SK-N-SH (cell line): ENCODE measurements around the gene ING1. TPM values are rescaled to one million over a fixed set of nuclear protein-coding genes. Genes with fewer than 3 reads are reported as not detected.

Source experiments
- CTCF ChIA-PET: fragments of 300-600, 350-600 bp; formaldehyde crosslinking; extraction: SDS; loops from one replicate; lab custom pipeline; 2021; lab: Yijun Ruan, JAX
- POLR2A ChIA-PET: fragments of 350-600 bp; sonication (Branson Sonifier 250); formaldehyde crosslinking; extraction: SDS; loops from one replicate; lab custom pipeline; 2020; ENCODE audit warnings: antibody characterized with exemption, inconsistent platforms; lab: Yijun Ruan, JAX
- DNase-seq: peaks from one replicate; pipeline ENCODE4 v3.0.0; 2012
- H2AFZ ChIP-seq: fragments of 200-600 bp; sonication (generic); 2 replicates; pipeline ENCODE4 v1.8.1; 2016; ENCODE audit warnings: antibody characterized with exemption, mild to moderate bottlenecking, low read depth
- H3F3A ChIP-seq: fragments of 200-600 bp; sonication (generic); replicated peaks from 2 replicates; pipeline ENCODE3; 2016; ENCODE audit warnings: antibody characterized with exemption, mild to moderate bottlenecking; ENCODE audit not compliant: insufficient read depth
- H3K27ac ChIP-seq, 2 experiments: fragments of 200-500 bp in 1 of 2; fragments of 200-600 bp in 1 of 2; sonication (Bioruptor generic) in 1 of 2; sonication (generic), shearing (Covaris generic) in 1 of 2; 2 replicates each; pipeline versions ENCODE4 v1.5.1 to v1.6.1; 2014 to 2016; ENCODE audit warnings: low read depth in 2 of 2, inconsistent platforms in 1 of 2, low read length in 1 of 2, mild to moderate bottlenecking in 1 of 2, mixed read lengths in 1 of 2
- H3K27me3 ChIP-seq: fragments of 200-600 bp; sonication (generic), shearing (Covaris generic); 2 replicates; pipeline ENCODE4 v1.6.1; 2016; ENCODE audit warnings: mixed run types; ENCODE audit not compliant: insufficient read depth
- H3K36me3 ChIP-seq, 2 experiments: fragments of 200-500 bp in 1 of 2; fragments of 200-600 bp in 1 of 2; sonication (Bioruptor generic) in 1 of 2; sonication (generic) in 1 of 2; replicated peaks in 1 of 2; 2 replicates each; pipeline versions ENCODE3 to v1.5.1; 2014 to 2016; ENCODE audit warnings: low read length in 1 of 2, mild to moderate bottlenecking in 1 of 2; ENCODE audit not compliant: insufficient read depth in 2 of 2, control insufficient read depth in 1 of 2
- H3K4me1 ChIP-seq, 2 experiments: fragments of 200-500 bp in 1 of 2; fragments of 200-600 bp in 1 of 2; sonication (Bioruptor generic) in 1 of 2; sonication (generic), shearing (Covaris generic) in 1 of 2; 2 replicates each; pipeline versions ENCODE4 v1.5.1 to v1.6.1; 2014 to 2016; ENCODE audit warnings: low read depth in 1 of 2, low read length in 1 of 2, mixed run types in 1 of 2; ENCODE audit not compliant: insufficient read depth in 2 of 2, control insufficient read depth in 1 of 2
- H3K4me2 ChIP-seq: fragments of 200-600 bp; sonication (generic), shearing (Covaris generic); 2 replicates; pipeline ENCODE4 v1.6.1; 2017; ENCODE audit warnings: mixed run types
- H3K4me3 ChIP-seq, 2 experiments: fragments of 200-500 bp in 1 of 2; fragments of 200-600 bp in 1 of 2; sonication (Bioruptor generic) in 1 of 2; sonication (generic), shearing (Covaris generic) in 1 of 2; 2 replicates each; pipeline versions ENCODE4 v1.5.1 to v1.8.1; 2014 to 2016; ENCODE audit warnings: low read depth in 2 of 2, inconsistent platforms in 1 of 2, low read length in 1 of 2, mild to moderate bottlenecking in 1 of 2, mixed read lengths in 1 of 2, moderate library complexity in 1 of 2
- H3K79me2 ChIP-seq: fragments of 200-600 bp; sonication (generic); 2 replicates; pipeline ENCODE4 v1.8.1; 2017; ENCODE audit warnings: mild to moderate bottlenecking; ENCODE audit not compliant: insufficient read depth
- H3K9ac ChIP-seq: fragments of 200-600 bp; sonication (generic); 2 replicates; pipeline ENCODE4 v1.6.1; 2017; ENCODE audit warnings: mixed run types
- H3K9me2 ChIP-seq: fragments of 200-600 bp; sonication (generic); 2 replicates; pipeline ENCODE4 v1.6.1; 2017; ENCODE audit warnings: mixed run types
- H3K9me3 ChIP-seq: fragments of 200-600 bp; sonication (generic); 2 replicates; pipeline ENCODE4 v1.6.1; 2017; ENCODE audit warnings: mixed run types, mild to moderate bottlenecking, moderate library complexity
- H4K20me1 ChIP-seq: fragments of 200-600 bp; sonication (generic); 2 replicates; pipeline ENCODE4 v1.6.1; 2017; ENCODE audit warnings: mild to moderate bottlenecking, mixed run types; ENCODE audit not compliant: insufficient read depth
- CHD2 ChIP-seq: fragments of 150-350 bp; IDR thresholded peaks from 2 replicates; pipeline ENCODE4 v1.6.1; 2018; ENCODE audit warnings: low read length; ENCODE audit not compliant: partially characterized antibody
- EP300 ChIP-seq, 2 experiments: IDR thresholded peaks; 2 replicates each; pipeline versions ENCODE4 v1.4.0 to v1.6.1; 2012; ENCODE audit warnings: borderline replicate concordance in 1 of 2, low read depth in 1 of 2, low read length in 1 of 2
- EZH2phosphoT487 ChIP-seq: fragments of 200-600 bp; sonication (generic); IDR thresholded peaks from 2 replicates; pipeline ENCODE4 v1.6.1; 2017; ENCODE audit warnings: low read depth, mixed run types, mild to moderate bottlenecking, antibody characterized with exemption, moderate library complexity, borderline replicate concordance
- FOSL2 ChIP-seq: IDR thresholded peaks from 2 replicates; pipeline ENCODE4 v1.4.0; 2012; ENCODE audit warnings: low read depth, mild to moderate bottlenecking, moderate library complexity, borderline replicate concordance
- GATA2 ChIP-seq: sonication (generic); formaldehyde crosslinking; IDR thresholded peaks from 2 replicates; pipeline ENCODE4 v1.5.0; 2020; ENCODE audit warnings: mild to moderate bottlenecking, missing genetic modification reagents
- RAD21 ChIP-seq: IDR thresholded peaks from 2 replicates; pipeline ENCODE4 v1.6.1; 2012; ENCODE audit warnings: mild to moderate bottlenecking, low read length
- RCOR1 ChIP-seq: fragments of 150-350 bp; IDR thresholded peaks from 2 replicates; pipeline ENCODE4 v1.6.1; 2017; ENCODE audit warnings: antibody characterized with exemption, low read length
- RFX5 ChIP-seq: IDR thresholded peaks from 2 replicates; pipeline ENCODE4 v1.6.1; 2012; ENCODE audit warnings: mild to moderate bottlenecking, improper control_type of control experiment, low read length
- SMC3 ChIP-seq: IDR thresholded peaks from 2 replicates; pipeline ENCODE4 v1.6.1; 2012; ENCODE audit warnings: low read depth, low read length, improper control_type of control experiment
- TAF1 ChIP-seq: IDR thresholded peaks from 2 replicates; pipeline ENCODE4 v1.6.1; 2012; ENCODE audit warnings: low read depth, mild to moderate bottlenecking, low read length, moderate library complexity, borderline replicate concordance
- TCF12 ChIP-seq: IDR thresholded peaks from 2 replicates; pipeline ENCODE4 v1.4.0; 2012
- TEAD4 ChIP-seq: IDR thresholded peaks from 2 replicates; pipeline ENCODE4 v1.4.0; 2012; ENCODE audit warnings: mild to moderate bottlenecking, borderline replicate concordance; ENCODE audit not compliant: insufficient read depth
- YY1 ChIP-seq: IDR thresholded peaks from 2 replicates; pipeline ENCODE4 v1.4.0; 2012; ENCODE audit warnings: low read depth, mild to moderate bottlenecking
- WGBS: methylation state at CpG from one replicate; pipeline ENCODE4 v1.1.6; 2017; ENCODE audit warnings: low lambda C conversion rate; 5-methylcytosine and 5-hydroxymethylcytosine counted together
- polyA plus RNA-seq, 3 experiments: library from polyadenylated mRNA; depleted of rRNA; stranded (reverse); fragments of >200 nt; gene quantifications; 2 replicates each; pipeline ENCODE4 v1.2.3, GENCODE V29; 2012
- TF ChIP-seq, protein P1 (sequence below): IDR thresholded peaks from 2 replicates; pipeline ENCODE4 v1.4.0; 2012; ENCODE audit warnings: low read depth, borderline replicate concordance
- TF ChIP-seq, protein P2 (sequence below): fragments of 200-600 bp; sonication (generic); IDR thresholded peaks from 2 replicates; pipeline ENCODE4 v1.6.1; 2017; ENCODE audit warnings: antibody characterized with exemption, mild to moderate bottlenecking, moderate library complexity
- TF ChIP-seq, protein P3 (sequence below): IDR thresholded peaks from 2 replicates; pipeline ENCODE4 v1.4.0; 2012; ENCODE audit warnings: low read depth
- TF ChIP-seq, protein P4 (sequence below): fragments of 150-350 bp; IDR thresholded peaks from 2 replicates; pipeline ENCODE4 v1.6.1; 2017; ENCODE audit warnings: antibody characterized with exemption, low read length, low read depth, borderline replicate concordance
- TF ChIP-seq, protein P5 (sequence below): fragments of 150-350 bp; IDR thresholded peaks from 2 replicates; pipeline ENCODE4 v1.6.1; 2016; ENCODE audit warnings: mild to moderate bottlenecking, low read depth, low read length

ING1 gene
- polyA plus RNA-seq, 1 of the 3 experiments (the other 2 are of a cell fraction): 25.4 TPM

DNA sequence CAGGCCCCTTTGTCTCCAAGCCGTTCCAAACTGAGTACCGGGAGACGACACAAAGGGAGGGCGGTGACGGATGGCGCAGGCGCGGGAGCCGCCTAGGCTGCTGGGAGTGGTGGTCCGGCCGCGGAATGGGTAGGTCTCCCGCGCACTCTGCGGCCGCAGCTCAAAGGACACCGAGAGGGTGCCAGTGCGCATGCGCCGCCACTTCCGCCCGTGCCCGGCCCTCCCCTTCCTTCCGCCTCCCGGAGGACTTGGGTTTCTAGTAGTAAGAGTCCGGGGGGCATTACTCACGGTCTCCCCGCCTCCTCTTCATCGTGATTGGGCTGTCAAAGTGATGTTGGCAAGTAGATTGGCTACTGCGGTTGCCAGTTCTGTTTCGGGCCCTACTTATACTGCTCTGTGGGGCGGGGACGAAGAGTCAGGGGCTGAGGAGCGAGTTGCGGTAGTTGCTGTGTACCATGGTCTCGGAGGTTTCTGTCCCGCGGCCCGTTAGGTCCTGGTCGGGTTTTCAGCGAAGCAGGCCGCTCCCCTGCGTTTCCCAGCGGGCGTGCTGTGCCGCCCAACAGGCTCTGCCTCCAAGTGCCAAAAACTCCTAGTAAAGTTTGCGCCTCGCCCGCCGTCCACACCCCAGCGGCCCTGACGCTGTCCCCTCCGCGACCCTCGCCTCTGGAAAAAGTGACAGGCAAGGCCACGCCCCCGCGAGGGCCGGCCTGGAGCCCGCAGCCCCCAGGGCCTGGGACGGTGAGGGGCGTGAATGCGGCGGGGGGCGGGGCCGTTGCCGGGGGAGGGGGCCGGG lies 455 bp upstream of the ING1 start (continued):
- TF ChIP-seq, protein P1, sequence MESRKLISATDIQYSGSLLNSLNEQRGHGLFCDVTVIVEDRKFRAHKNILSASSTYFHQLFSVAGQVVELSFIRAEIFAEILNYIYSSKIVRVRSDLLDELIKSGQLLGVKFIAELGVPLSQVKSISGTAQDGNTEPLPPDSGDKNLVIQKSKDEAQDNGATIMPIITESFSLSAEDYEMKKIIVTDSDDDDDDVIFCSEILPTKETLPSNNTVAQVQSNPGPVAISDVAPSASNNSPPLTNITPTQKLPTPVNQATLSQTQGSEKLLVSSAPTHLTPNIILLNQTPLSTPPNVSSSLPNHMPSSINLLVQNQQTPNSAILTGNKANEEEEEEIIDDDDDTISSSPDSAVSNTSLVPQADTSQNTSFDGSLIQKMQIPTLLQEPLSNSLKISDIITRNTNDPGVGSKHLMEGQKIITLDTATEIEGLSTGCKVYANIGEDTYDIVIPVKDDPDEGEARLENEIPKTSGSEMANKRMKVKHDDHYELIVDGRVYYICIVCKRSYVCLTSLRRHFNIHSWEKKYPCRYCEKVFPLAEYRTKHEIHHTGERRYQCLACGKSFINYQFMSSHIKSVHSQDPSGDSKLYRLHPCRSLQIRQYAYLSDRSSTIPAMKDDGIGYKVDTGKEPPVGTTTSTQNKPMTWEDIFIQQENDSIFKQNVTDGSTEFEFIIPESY: peak; percentile 51; the same call in 1 of the 2 replicates
- TF ChIP-seq EZH2phosphoT487 (no peak), RFX5 (no peak), YY1 (no peak)

DNA sequence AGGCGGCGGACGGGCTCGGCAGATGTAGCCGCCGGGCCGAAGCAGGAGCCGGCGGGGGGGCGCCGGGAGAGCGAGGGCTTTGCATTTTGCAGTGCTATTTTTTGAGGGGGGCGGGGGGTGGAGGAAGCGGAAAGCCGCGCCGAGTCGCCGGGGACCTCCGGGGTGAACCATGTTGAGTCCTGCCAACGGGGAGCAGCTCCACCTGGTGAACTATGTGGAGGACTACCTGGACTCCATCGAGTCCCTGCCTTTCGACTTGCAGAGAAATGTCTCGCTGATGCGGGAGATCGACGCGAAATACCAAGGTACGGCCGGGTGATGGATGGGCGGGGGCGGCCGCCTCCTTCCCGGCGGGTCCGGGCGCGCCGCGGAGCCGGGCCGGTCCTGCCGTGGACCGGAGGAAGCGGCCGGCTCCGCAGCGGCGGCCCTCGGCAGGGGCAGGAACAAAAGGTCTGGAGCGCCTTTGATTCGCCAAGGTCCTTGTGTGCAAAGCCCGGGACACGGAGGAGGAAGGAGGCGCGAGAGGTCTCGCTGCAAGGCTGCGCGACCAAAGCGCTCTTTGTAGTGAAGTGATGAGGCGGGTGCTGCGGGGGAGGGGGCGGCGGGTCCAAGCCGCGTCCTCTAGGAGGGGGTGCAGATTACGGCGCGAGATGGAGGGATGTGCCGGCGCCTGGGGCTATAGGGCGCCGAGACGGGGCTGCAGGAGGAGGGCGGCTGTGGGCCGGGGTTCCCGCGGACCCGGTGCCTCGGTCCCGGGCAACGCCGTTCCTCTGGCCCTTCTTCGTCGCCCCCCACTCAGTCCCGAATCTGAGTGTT lies 689 bp downstream of the ING1 start:
- ChIA-PET POLR2A (interaction anchor here (1.4 kb wide), 1 partner anchor 8 kb away, joined by 6 read pairs; the partner anchor contains the start of gene CARS2), CTCF (no interaction called here)
- peak overlapping the region; percentile 100 for H3K9ac ChIP-seq
- peaks cover 3 to 6% of the 10 kb centered on the region in 2 experiments; a peak in 3 of 4 replicates for H3K4me1 ChIP-seq
- peaks cover 32% of the 10 kb centered on the region for H4K20me1 ChIP-seq
- peak overlapping the region; percentile 96 for H3K4me2 ChIP-seq
- peak; percentile 56 for DNase-seq
- peak overlapping the region; percentile 97 to 99 for H3K4me3 ChIP-seq
- no peaks in the 10 kb centered on the region for H3K27me3 ChIP-seq
- peaks cover 0 to under 1% of the 10 kb centered on the region in 2 experiments for H3K36me3 ChIP-seq
- 0 out of 2 replicates have a peak overlapping the region, but pooled peaks have one; percentile 52 for H2AFZ ChIP-seq
- peak overlapping the region; percentile 98 to 100 for H3K27ac ChIP-seq
- no peaks in the 10 kb centered on the region for H3K9me3 ChIP-seq
- no peaks in the 10 kb centered on the region for H3K9me2 ChIP-seq
- H3F3A ChIP-seq: peaks cover 15% of the 10 kb centered on the region
- under 1% methylated on average over 26 of the region's 86 CpGs for WGBS
- H3K79me2 ChIP-seq: peaks cover 63% of the 10 kb centered on the region
- no peak for TF ChIP-seq EP300 (IDR thresholded peaks at IDR 0.05; ENCODE audit: borderline replicate concordance in 1 of 2, low read depth in 1 of 2, low read length in 1 of 2)
- no peak for TF ChIP-seq YY1
- TF ChIP-seq, protein P2, sequence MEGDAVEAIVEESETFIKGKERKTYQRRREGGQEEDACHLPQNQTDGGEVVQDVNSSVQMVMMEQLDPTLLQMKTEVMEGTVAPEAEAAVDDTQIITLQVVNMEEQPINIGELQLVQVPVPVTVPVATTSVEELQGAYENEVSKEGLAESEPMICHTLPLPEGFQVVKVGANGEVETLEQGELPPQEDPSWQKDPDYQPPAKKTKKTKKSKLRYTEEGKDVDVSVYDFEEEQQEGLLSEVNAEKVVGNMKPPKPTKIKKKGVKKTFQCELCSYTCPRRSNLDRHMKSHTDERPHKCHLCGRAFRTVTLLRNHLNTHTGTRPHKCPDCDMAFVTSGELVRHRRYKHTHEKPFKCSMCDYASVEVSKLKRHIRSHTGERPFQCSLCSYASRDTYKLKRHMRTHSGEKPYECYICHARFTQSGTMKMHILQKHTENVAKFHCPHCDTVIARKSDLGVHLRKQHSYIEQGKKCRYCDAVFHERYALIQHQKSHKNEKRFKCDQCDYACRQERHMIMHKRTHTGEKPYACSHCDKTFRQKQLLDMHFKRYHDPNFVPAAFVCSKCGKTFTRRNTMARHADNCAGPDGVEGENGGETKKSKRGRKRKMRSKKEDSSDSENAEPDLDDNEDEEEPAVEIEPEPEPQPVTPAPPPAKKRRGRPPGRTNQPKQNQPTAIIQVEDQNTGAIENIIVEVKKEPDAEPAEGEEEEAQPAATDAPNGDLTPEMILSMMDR: no peak
- TF ChIP-seq GATA2: no peak
- TF ChIP-seq TAF1: peak; percentile 8; the same call in 1 of the 2 replicates
- no peak for TF ChIP-seq FOSL2
- 0 out of 2 replicates have a peak, but pooled peaks have one; percentile 5 for TF ChIP-seq SMC3
- no peak for TF ChIP-seq RAD21
- TF ChIP-seq TEAD4: no peak
- TF ChIP-seq, protein P3, sequence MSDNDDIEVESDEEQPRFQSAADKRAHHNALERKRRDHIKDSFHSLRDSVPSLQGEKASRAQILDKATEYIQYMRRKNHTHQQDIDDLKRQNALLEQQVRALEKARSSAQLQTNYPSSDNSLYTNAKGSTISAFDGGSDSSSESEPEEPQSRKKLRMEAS: no peak
- TF ChIP-seq TCF12: no peak
- TF ChIP-seq, protein P4, sequence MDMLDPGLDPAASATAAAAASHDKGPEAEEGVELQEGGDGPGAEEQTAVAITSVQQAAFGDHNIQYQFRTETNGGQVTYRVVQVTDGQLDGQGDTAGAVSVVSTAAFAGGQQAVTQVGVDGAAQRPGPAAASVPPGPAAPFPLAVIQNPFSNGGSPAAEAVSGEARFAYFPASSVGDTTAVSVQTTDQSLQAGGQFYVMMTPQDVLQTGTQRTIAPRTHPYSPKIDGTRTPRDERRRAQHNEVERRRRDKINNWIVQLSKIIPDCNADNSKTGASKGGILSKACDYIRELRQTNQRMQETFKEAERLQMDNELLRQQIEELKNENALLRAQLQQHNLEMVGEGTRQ: no peak
- TF ChIP-seq RFX5: no peak
- TF ChIP-seq, protein P5, sequence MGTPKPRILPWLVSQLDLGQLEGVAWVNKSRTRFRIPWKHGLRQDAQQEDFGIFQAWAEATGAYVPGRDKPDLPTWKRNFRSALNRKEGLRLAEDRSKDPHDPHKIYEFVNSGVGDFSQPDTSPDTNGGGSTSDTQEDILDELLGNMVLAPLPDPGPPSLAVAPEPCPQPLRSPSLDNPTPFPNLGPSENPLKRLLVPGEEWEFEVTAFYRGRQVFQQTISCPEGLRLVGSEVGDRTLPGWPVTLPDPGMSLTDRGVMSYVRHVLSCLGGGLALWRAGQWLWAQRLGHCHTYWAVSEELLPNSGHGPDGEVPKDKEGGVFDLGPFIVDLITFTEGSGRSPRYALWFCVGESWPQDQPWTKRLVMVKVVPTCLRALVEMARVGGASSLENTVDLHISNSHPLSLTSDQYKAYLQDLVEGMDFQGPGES: no peak
- TF ChIP-seq RCOR1: no peak
- no peak for TF ChIP-seq CHD2
